ENCODE data around the gene CPPED1. TPM values are rescaled to one million over a fixed set of nuclear protein-coding genes. Genes with fewer than 3 reads are reported as not detected.

The CPPED1 gene
- total RNA-seq, 2 experiments from 2014 or later: 1.4 to 2.3 TPM

GRCh38 chr16:12723681-12724080, 80.0 kb downstream of the CPPED1 start:
- ChIA-PET CTCF (no interaction called here), POLR2A (no interaction called here)
- DNase-seq (no peak), ATAC-seq (ENCODE audit: poor library complexity) (no peak)
- no peak for TF ChIP-seq CTCF (IDR thresholded peaks at IDR 0.05)
- H3K9me3 ChIP-seq (ENCODE audit: control insufficient read depth in 1 of 2, insufficient read depth in 1 of 2, low read length in 2 of 2): peaks cover 0 to 3% of the 10 kb centered on the region in 2 experiments
- Mint-ChIP-seq H3K4me1 (ENCODE audit: low read depth) (no peaks in the 10 kb centered on the region), H3K36me3 (ENCODE audit: low read depth) (peaks cover 15% of the 10 kb centered on the region), H3K27ac (no peak overlapping the region), H3K9me3 (no peaks in the 10 kb centered on the region), H3K27me3 (no peaks in the 10 kb centered on the region), H3K4me3 (no peak overlapping the region)
- H3K4me3 ChIP-seq (ENCODE audit: low read length): no peak overlapping the region
- H3K27me3 ChIP-seq (ENCODE audit: control insufficient read depth in 1 of 2, insufficient read depth in 2 of 2, low read length in 2 of 2): no peaks in the 10 kb centered on the region
- no peaks in the 10 kb centered on the region for H3K36me3 ChIP-seq (ENCODE audit: insufficient read depth, low read length)
- no peak overlapping the region for H3K27ac ChIP-seq (ENCODE audit: low read depth in 1 of 2, low read length in 2 of 2)
- intact Hi-C loops (cut with DNase I, micrococcal nuclease): no loop called here
- no peaks in the 10 kb centered on the region for H3K4me1 ChIP-seq (ENCODE audit: insufficient read depth, low read length)

- H3K9me3 Mint-ChIP-seq: no peaks in the 10 kb centered on the region
- intact Hi-C loops (cut with DNase I, micrococcal nuclease): no loop called here
- H3K36me3 Mint-ChIP-seq (ENCODE audit: low read depth): peaks cover 16% of the 10 kb centered on the region
- no peaks in the 10 kb centered on the region for H3K36me3 ChIP-seq (ENCODE audit: insufficient read depth, low read length)
- H3K9me3 ChIP-seq (ENCODE audit: control insufficient read depth in 1 of 2, insufficient read depth in 1 of 2, low read length in 2 of 2): peaks cover 0 to 3% of the 10 kb centered on the region in 2 experiments
- TF ChIP-seq CTCF (IDR thresholded peaks at IDR 0.05): no peak
- H3K27ac ChIP-seq (ENCODE audit: low read depth in 1 of 2, low read length in 2 of 2): no peak overlapping the region
- no peak overlapping the region for H3K4me3 ChIP-seq (ENCODE audit: low read length)
- H3K27me3 ChIP-seq (ENCODE audit: control insufficient read depth in 1 of 2, insufficient read depth in 2 of 2, low read length in 2 of 2): no peaks in the 10 kb centered on the region
- no peak overlapping the region for H3K4me3 Mint-ChIP-seq
- H3K27me3 Mint-ChIP-seq: no peaks in the 10 kb centered on the region
- H3K4me1 Mint-ChIP-seq (ENCODE audit: low read depth): no peaks in the 10 kb centered on the region
- H3K27ac Mint-ChIP-seq: no peak overlapping the region
- H3K4me1 ChIP-seq (ENCODE audit: insufficient read depth, low read length): no peaks in the 10 kb centered on the region
- ATAC-seq (ENCODE audit: poor library complexity): no peak
- CTCF ChIA-PET: no interaction called here
- POLR2A ChIA-PET: no interaction called here
- no peak for DNase-seq
These were observed 81.8 kb downstream of the CPPED1 start for GRCh38 chr16:12721841-12722421.

- H3K9me3 Mint-ChIP-seq: peaks cover 3% of the 10 kb centered on the region
- no peaks in the 10 kb centered on the region for H3K27me3 ChIP-seq (ENCODE audit: control insufficient read depth in 1 of 2, insufficient read depth in 2 of 2, low read length in 2 of 2)
- CTCF ChIA-PET: no interaction called here
- H3K27ac Mint-ChIP-seq: no peak overlapping the region
- H3K36me3 ChIP-seq (ENCODE audit: insufficient read depth, low read length): no peaks in the 10 kb centered on the region
- no peak overlapping the region for H3K4me3 ChIP-seq (ENCODE audit: low read length)
- H3K27ac ChIP-seq (ENCODE audit: low read depth in 1 of 2, low read length in 2 of 2): no peak overlapping the region
- no peaks in the 10 kb centered on the region for H3K27me3 Mint-ChIP-seq
- peaks cover 3 to 4% of the 10 kb centered on the region in 2 experiments for H3K9me3 ChIP-seq (ENCODE audit: control insufficient read depth in 1 of 2, insufficient read depth in 1 of 2, low read length in 2 of 2)
- H3K4me3 Mint-ChIP-seq: no peak overlapping the region
- no peak for DNase-seq
- intact Hi-C loops (cut with DNase I, micrococcal nuclease): no loop called here
- peaks cover 16% of the 10 kb centered on the region for H3K36me3 Mint-ChIP-seq (ENCODE audit: low read depth)
- POLR2A ChIA-PET: interaction anchor here (0.7 kb wide), 1 partner anchor 32 kb away, joined by 3 read pairs; no protein-coding TSS in a partner anchor
- no peak for ATAC-seq (ENCODE audit: poor library complexity)
- no peak for TF ChIP-seq CTCF (IDR thresholded peaks at IDR 0.05)
- H3K4me1 ChIP-seq (ENCODE audit: insufficient read depth, low read length): no peaks in the 10 kb centered on the region
- H3K4me1 Mint-ChIP-seq (ENCODE audit: low read depth): no peaks in the 10 kb centered on the region
These were observed 83.7 kb downstream of the CPPED1 start for GRCh38 chr16:12719972-12720371.

All from CD4-positive, alpha-beta T cell (primary cell).